OCI-LY7 (cell line): ENCODE data around the gene CARNS1. TPM values are rescaled to one million over a fixed set of nuclear protein-coding genes. Genes with fewer than 3 reads are reported as not detected.

Experiments
- BruUV-seq: library from RNA; stranded (reverse); fragments of 400-500 nt; replicated peaks from 2 replicates; lab custom pipeline; 2021; lab: Mats Ljungman, UMichigan
- CTCF ChIA-PET: fragments of 300-600 bp; sonication (Branson Sonifier 250); formaldehyde crosslinking; loops from one replicate; lab custom pipeline; 2022; ENCODE audit warnings: antibody characterized with exemption; ENCODE audit not compliant: unreplicated experiment; lab: Charles Lee
- POLR2A ChIA-PET: fragments of 300-600 bp; sonication (Branson Sonifier 250); formaldehyde crosslinking; loops from one replicate; lab custom pipeline; 2022; ENCODE audit warnings: antibody characterized with exemption; lab: Charles Lee
- DNase-seq: peaks from one replicate; pipeline ENCODE4 v3.0.0-alpha.2; 2015; ENCODE audit warnings: low spot score
- H2AFZ ChIP-seq: fragments of 200-600 bp; sonication (generic), shearing (Covaris generic); 2 replicates; pipeline ENCODE4 v1.6.1; 2014; ENCODE audit warnings: mild to moderate bottlenecking, antibody characterized with exemption, low read length, moderate library complexity
- H3K27ac ChIP-seq: fragments of 200-600 bp; sonication (generic); 2 replicates; pipeline ENCODE4 v1.5.1; 2014; ENCODE audit warnings: mixed run types, low read depth, mild to moderate bottlenecking, moderate library complexity, low read length, inconsistent platforms; ENCODE audit not compliant: poor library complexity, severe bottlenecking
- H3K36me3 ChIP-seq: fragments of 200-600 bp; sonication (generic); 2 replicates; pipeline ENCODE4 v1.6.1; 2014; ENCODE audit warnings: mild to moderate bottlenecking, antibody characterized with exemption, low read length, moderate library complexity, mixed read lengths; ENCODE audit not compliant: insufficient read depth
- H3K4me1 ChIP-seq: fragments of 200-600 bp; sonication (generic); 2 replicates; pipeline ENCODE4 v1.5.1; 2014; ENCODE audit warnings: mild to moderate bottlenecking, low read length; ENCODE audit not compliant: insufficient read depth, poor library complexity, severe bottlenecking
- H3K4me2 ChIP-seq: fragments of 200-600 bp; sonication (generic); 2 replicates; pipeline ENCODE4 v1.6.1; 2014; ENCODE audit warnings: mild to moderate bottlenecking, low read length
- H3K4me3 ChIP-seq: fragments of 200-600 bp; sonication (generic); 2 replicates; pipeline ENCODE4 v1.5.1; 2014; ENCODE audit warnings: mild to moderate bottlenecking, low read depth, low read length; ENCODE audit not compliant: poor library complexity, severe bottlenecking
- H3K79me2 ChIP-seq: fragments of 200-600 bp; sonication (generic); 2 replicates; pipeline ENCODE4 v1.6.1; 2016; ENCODE audit warnings: low read depth, mild to moderate bottlenecking, low read length, moderate library complexity, mixed read lengths; ENCODE audit not compliant: insufficient read depth
- H3K9me2 ChIP-seq: fragments of 200-600 bp; sonication (generic); 2 replicates; pipeline ENCODE4 v1.6.1; 2016; ENCODE audit warnings: mild to moderate bottlenecking, low read length, mixed read lengths; ENCODE audit not compliant: insufficient read depth
- H3K9me3 ChIP-seq: fragments of 200-600 bp; sonication (generic); 2 replicates; pipeline ENCODE4 v1.6.1; 2014; ENCODE audit warnings: mild to moderate bottlenecking, mixed run types, low read length, mixed read lengths
- H4K20me1 ChIP-seq: fragments of 200-600 bp; sonication (generic); 2 replicates; pipeline ENCODE4 v1.6.1; 2014; ENCODE audit warnings: mild to moderate bottlenecking, antibody characterized with exemption, low read length, moderate library complexity, mixed read lengths; ENCODE audit not compliant: insufficient read depth
- EZH2phosphoT487 ChIP-seq: fragments of 200-600 bp; sonication (generic); IDR thresholded peaks from 2 replicates; pipeline ENCODE4 v1.6.1; 2018; ENCODE audit warnings: low read depth, borderline replicate concordance, mild to moderate bottlenecking, mixed run types, antibody characterized with exemption, low read length, moderate library complexity, mixed read lengths
- intact Hi-C: fragments of 100-400 bp; cut with micrococcal nuclease; formaldehyde crosslinking; loops from one replicate; pipeline ENCODE4 v1.10.0; 2022; ENCODE audit not compliant: unreplicated experiment
- total RNA-seq, 2 experiments: library from RNA; depleted of rRNA in 1 of 2; stranded (reverse); fragments of >200 nt in 1 of 2; shearing (Covaris generic) in 1 of 2; gene quantifications; 2 replicates each; pipeline ENCODE4 v1.2.3, GENCODE V29; 2014 to 2022
- TF ChIP-seq, protein P1 (sequence below): fragments of 200-600 bp; sonication (generic); conservative IDR thresholded peaks from 2 replicates; pipeline ENCODE4 v1.5.1; 2014; ENCODE audit warnings: mild to moderate bottlenecking, antibody characterized with exemption, low read length, moderate library complexity, mixed read lengths

Gene CARNS1
- total RNA-seq, 2 experiments from 2014 or later: 0.06 to 0.21 TPM

DNA sequence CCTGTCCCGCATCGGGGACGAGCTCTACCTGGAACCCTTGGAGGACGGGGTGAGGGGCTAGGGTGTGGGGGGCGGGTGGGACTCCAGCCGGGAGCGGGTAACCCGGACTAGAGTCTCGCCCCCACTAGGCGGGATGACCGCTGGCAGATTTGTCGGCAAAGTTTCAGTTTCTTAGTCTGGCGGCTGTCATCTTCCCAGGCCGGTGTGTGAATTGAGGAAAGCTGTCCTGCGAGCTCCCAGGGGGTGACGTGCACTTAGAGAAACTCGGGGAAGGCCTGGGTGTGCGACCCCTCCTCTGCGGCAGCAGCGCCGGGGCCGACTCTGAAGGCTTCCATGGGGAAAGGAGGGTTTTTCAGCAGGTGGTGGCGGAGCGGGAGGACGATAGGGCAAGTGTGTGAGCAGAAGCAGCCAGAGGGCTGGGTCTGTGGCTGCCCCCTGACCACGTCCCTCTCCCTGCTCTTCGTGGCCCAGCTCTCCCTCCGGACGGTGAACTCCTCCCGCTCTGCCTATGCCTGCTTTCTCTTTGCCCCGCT, 23.2 kb upstream of the CARNS1 start:
- intact Hi-C loops: no loop called here
- POLR2A ChIA-PET: interaction anchor here (0.6 to 2.4 kb wide), 9 partner anchors 9 to 198 kb away, joined by 3 to 16 read pairs (median 4); partner anchors contain the start of genes PPP1CA, PTPRCAP and TBC1D10C

DNA sequence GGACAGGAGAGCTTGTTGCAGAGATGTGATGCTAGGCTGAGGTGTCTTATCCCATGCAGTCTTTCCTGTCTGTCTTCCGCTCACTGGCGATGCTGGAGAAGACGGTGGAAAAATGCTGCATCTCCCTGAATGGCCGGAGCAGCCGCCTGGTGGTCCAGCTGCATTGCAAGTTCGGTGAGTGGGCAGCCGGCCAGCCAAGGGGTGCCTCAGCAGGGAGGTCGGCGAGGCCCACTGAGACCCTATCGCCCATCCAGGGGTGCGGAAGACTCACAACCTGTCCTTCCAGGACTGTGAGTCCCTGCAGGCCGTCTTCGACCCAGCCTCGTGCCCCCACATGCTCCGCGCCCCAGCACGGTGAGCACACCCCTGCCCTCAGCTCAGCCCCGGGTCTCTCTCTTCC, 22.0 kb upstream of the CARNS1 start:
- intact Hi-C loops: no loop called here

More for the DNA sequence above, 23.2 kb upstream of the CARNS1 start:
- Histone ChIP-seq H3K36me3 (peaks cover 36% of the 10 kb centered on the region), H2AFZ (no peak overlapping the region), H4K20me1 (no peaks in the 10 kb centered on the region), H3K4me1 (peaks cover 37% of the 10 kb centered on the region), H3K4me3 (peak overlapping the region; percentile 78), H3K79me2 (peaks cover 19% of the 10 kb centered on the region; the same call in 1 of the 2 replicates), H3K27ac (peak overlapping the region; percentile 29), H3K9me3 (no peaks in the 10 kb centered on the region), H3K9me2 (no peaks in the 10 kb centered on the region), H3K4me2 (peak overlapping the region; percentile 74)
- TF ChIP-seq, protein P1, sequence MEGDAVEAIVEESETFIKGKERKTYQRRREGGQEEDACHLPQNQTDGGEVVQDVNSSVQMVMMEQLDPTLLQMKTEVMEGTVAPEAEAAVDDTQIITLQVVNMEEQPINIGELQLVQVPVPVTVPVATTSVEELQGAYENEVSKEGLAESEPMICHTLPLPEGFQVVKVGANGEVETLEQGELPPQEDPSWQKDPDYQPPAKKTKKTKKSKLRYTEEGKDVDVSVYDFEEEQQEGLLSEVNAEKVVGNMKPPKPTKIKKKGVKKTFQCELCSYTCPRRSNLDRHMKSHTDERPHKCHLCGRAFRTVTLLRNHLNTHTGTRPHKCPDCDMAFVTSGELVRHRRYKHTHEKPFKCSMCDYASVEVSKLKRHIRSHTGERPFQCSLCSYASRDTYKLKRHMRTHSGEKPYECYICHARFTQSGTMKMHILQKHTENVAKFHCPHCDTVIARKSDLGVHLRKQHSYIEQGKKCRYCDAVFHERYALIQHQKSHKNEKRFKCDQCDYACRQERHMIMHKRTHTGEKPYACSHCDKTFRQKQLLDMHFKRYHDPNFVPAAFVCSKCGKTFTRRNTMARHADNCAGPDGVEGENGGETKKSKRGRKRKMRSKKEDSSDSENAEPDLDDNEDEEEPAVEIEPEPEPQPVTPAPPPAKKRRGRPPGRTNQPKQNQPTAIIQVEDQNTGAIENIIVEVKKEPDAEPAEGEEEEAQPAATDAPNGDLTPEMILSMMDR: no peak
- TF ChIP-seq EZH2phosphoT487: no peak
- no peak for DNase-seq
- TSS peak; percentile 77 for BruUV-seq
- CTCF ChIA-PET: interaction anchor here (0.8 kb wide), 1 partner anchor 9 kb away, joined by 6 read pairs; the partner anchor contains the start of gene PPP1CA

More for the DNA sequence above, 22.0 kb upstream of the CARNS1 start:
- Histone ChIP-seq H2AFZ (no peak overlapping the region), H3K9me2 (no peaks in the 10 kb centered on the region), H3K4me3 (no peak overlapping the region), H3K36me3 (peaks cover 48% of the 10 kb centered on the region), H3K4me1 (peaks cover 34% of the 10 kb centered on the region), H3K9me3 (no peaks in the 10 kb centered on the region), H4K20me1 (no peaks in the 10 kb centered on the region), H3K79me2 (peaks cover 19% of the 10 kb centered on the region; the same call in 1 of the 2 replicates), H3K4me2 (no peak overlapping the region), H3K27ac (no peak overlapping the region)
- no peak for DNase-seq
- no TSS peak for BruUV-seq
- CTCF ChIA-PET: no interaction called here
- POLR2A ChIA-PET: no interaction called here
- TF ChIP-seq EZH2phosphoT487: no peak
- TF ChIP-seq, protein P1: no peak
